NT2/D1 (cell line): ENCODE data around the gene CDYL2.

ENCODE experiments used
- SUZ12 ChIP-seq: IDR thresholded peaks from 2 replicates; pipeline ENCODE4 v1.6.1; 2011; ENCODE audit not compliant: insufficient read length, insufficient read depth; ENCODE audit errors: extremely low read depth
- YY1 ChIP-seq: IDR thresholded peaks from 2 replicates; pipeline ENCODE4 v1.6.1; 2011; ENCODE audit not compliant: insufficient read length, insufficient read depth
- ZNF274 ChIP-seq: IDR thresholded peaks from 2 replicates; pipeline ENCODE4 v1.6.1; 2011; ENCODE audit warnings: mild to moderate bottlenecking, low read depth, low read length

- TF ChIP-seq ZNF274 (no peak), YY1 (no peak), SUZ12 (no peak)
Measured at GRCh38 chr16:80674884-80675283, 129.5 kb downstream of the CDYL2 start.
